Measurements from ENCODE around the gene ITGA2. TPM values are rescaled to one million over a fixed set of nuclear protein-coding genes. Genes with fewer than 3 reads are reported as not detected.

The ITGA2 gene
- total RNA-seq, 2 donors from 2014 or later, result 17.6 to 19.2 TPM

DNA sequence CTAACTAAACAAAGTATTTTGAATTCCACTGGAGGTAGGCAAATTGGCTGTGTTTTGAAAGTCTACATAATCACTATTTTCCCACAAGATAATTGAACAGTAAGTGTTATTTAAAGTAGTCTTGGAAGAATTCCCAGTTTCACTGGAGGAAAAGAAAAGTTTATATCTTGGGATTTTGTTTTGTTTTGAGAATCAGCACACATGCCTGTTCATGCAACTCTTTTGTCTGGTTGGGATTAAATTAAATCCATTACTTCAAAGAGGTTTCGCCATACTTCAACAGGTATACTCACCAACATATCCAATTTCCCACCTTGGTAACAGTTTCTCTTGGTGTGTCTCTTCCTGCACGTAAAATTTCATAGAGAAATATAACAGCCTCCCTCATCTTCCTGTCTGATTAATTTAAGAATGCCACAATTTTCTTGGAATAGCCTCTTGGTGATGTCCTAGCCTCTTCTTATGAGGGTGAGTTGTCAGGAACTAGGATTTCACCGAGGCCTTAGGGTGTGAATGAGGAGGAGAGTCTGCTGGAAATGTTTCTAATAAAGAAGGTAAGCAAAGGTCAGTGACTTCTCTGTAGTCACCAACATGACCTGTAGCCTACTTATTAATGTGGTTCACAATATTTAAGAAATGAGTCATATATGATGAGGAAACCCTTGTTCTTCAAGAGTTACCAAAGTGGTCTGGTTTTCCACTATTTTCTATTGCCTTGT lies 48.1 kb downstream of the ITGA2 start:
- DNase-seq (no peak), ATAC-seq (no peak)
- intact Hi-C loops (cut with DNase I, micrococcal nuclease), result no loop called here

DNA sequence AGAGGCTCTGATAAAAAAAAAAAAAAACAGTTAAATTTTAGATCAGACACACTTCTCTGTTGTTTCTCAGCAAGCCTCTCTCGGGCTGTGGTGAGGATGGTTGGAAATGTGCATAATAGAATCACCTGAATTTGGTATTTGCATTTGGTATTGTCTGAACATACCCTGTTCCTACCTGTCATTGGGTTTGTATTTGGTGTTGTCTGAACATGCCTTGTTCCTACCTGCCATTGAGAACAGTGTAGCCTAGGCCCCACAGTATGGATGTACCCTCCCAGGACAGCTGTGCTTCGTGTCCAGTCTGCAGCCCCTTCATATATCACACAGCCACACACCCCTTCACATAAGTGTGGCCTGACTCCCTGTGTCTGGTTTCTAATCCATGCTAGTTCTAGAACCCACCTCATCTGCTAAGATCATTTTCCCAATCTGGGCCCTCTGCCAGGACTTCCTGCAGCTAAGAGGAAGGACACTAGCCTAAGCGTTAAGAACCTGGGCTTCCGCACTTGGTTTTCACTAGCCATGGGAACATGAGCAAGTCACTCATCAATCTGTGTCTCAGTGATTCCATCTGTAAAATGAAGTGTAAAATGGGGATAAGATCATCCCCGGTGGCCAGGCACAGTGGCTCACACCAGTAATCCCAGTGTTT lies 49.2 kb downstream of the ITGA2 start:
- no peak for DNase-seq
- no peak for ATAC-seq
- intact Hi-C loops (cut with DNase I, micrococcal nuclease), result no loop called here

DNA sequence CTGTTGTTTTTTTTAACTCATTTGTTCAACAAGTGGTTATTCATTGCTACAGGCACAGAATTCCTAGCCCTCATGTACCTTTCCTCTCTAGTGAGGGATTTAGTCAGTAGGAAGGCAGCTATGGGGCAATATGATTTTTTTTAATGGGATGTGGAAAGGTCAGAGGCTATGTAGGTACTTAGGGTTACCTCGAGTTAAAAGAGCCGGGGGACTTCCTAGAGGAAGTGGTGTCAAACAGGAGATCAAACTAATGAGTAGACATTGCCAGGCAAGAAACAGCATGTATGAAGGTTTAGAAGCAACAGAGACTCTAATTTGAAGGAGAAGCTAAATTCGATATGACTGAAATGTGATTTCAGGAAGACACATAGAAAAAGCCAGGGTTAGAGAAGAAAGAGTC lies 50.7 kb downstream of the ITGA2 start:
- ATAC-seq (no peak), DNase-seq (no peak)
- intact Hi-C loops (cut with DNase I, micrococcal nuclease), result no loop called here

DNA sequence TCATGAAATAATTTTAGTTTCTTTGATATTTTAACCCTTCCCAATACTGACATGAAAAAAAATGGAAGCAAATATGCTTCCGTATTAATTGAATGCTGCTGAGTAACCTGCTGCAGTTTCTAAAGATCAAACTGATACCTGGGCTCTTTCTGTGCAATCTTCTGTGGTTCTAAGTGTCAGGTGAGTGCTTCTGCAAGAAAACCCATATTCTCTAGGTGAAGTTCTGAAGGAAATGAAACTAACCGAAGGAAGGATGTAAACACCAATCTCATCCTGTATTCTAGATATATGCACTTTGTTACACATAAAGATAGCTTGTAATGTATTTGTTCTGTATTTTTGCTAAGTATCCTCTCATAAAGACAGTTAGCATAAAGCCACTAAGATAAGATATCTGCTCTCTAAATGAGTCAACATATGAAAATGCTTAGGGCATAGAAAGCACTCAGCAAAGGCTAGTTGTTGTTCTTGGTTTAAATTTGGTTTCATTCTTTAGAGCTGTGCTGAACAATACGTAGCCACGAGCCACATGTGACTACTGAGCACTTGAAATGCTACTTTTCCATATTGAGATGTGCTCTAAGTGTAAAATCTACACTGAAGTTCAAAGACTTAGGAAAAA lies 52.0 kb downstream of the ITGA2 start:
- DNase-seq (no peak), ATAC-seq (no peak)
- intact Hi-C loops (cut with DNase I, micrococcal nuclease), result no loop called here

DNA sequence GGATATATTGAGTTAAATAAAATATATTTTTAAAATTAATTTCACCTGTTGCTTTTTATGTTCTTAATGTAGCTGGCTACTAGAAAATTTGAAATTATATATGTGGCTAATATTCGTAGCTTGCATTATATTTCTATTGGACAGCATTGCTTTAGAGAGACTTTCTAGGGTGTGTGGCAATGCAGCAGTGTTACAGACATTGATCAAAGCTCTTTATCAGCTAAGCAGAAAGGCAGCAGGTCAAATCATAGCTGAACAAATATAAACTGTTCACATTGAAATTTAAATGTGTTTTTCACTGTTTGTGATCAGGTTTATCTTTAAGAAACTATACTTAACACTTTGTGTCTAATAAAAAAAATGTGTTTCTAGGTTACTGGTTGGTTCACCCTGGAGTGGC lies 52.6 kb downstream of the ITGA2 start:
- DNase-seq, result no peak
- no peak for ATAC-seq
- intact Hi-C loops (cut with DNase I, micrococcal nuclease), result no loop called here

DNA sequence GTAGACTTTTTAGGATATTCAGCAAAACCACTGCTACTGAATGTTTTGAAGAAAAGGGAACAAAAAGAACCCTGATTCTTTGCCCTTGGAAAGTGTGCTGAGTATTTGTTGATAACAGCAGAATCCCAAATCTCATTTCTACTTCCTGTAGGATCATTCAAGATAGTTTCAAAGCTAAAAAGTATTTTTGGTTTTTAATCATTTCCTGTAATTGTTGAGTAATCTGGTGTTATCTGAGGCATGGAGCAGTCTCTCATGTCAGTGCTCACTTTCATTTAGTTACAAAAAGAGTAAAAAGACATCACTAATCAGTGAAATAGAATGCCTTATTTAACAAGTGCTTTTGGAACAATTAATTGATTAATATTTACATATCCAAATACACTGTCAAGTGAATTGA lies 56.1 kb downstream of the ITGA2 start:
- no peak for DNase-seq
- intact Hi-C loops (cut with DNase I, micrococcal nuclease), result no loop called here
- ATAC-seq, result no peak

DNA sequence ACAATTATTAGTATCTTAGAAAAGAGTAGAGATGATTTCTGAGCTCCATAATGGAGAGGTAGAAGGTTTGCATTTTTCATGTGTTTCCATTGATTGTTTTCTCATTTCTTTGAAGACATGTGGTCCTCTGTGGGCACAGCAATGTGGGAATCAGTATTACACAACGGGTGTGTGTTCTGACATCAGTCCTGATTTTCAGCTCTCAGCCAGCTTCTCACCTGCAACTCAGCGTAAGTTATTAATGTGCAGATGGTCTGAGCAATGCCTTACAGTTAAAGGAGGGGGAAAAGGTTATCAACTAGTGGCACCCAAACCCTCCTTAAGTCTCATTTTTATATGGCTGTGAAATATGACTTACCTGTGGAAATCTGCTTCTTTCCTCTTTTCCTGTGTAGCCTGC lies 59.1 kb downstream of the ITGA2 start:
- ATAC-seq (no peak), DNase-seq (no peak)
- intact Hi-C loops (cut with DNase I, micrococcal nuclease), result no loop called here

DNA sequence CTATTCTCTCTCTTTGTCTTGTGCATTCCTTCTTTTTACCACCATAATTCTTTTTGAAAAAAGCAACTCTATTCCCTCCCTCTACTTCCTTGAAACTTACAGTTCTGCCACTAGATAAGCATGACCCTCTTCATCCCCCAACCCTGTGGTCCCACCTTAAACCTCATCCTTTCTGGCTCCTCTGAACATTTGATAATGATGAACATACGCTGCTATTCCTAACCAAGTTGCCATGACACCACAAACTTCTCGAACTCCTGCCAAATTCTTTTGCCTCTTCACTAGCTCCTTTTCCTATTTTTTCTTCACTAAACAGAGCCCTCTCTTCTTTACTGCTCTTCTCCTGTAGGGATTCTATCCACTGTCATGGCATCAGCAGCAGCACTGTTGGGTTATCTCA lies 63.3 kb downstream of the ITGA2 start:
- ATAC-seq (no peak), DNase-seq (no peak)
- intact Hi-C loops (cut with DNase I, micrococcal nuclease), result no loop called here

DNA sequence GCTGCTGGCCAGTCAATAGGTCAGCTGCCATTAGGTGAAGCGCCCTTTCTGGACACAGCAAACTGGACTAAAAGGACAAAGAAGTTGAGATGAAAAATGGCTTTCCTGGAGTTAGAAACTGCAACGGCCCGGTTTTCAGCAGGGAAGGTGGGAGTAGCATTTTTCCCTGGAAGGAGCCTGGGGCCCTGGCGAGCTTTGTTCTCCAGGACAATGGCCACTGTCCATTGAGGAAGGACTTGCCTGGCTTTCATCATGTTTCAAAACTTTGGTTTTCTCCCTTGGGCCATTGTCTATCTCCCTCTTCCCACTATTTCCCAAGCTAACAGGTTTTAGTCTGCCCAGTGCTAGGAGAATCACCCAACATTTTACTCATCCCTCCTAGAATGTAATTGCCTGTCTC lies 64.2 kb downstream of the ITGA2 start:
- ATAC-seq (no peak), DNase-seq (no peak)
- intact Hi-C loops (cut with DNase I, micrococcal nuclease), result no loop called here

DNA sequence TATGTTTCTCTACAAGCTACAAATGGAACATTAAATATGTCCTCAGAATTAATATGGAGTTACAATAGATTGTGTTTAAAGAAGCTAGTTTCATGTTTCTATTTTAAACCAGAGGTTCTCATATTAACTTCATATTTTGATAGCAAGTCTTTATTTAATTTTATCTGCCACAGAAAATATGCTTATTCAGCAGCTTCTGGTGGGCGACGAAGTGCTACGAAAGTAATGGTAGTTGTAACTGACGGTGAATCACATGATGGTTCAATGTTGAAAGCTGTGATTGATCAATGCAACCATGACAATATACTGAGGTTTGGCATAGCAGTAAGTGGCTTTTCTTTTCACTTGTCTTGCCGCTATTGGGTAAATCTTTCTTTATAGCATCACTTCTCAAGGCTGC lies 66.2 kb downstream of the ITGA2 start:
- intact Hi-C loops (cut with DNase I, micrococcal nuclease), result no loop called here
- no peak for ATAC-seq
- DNase-seq, result no peak

DNA sequence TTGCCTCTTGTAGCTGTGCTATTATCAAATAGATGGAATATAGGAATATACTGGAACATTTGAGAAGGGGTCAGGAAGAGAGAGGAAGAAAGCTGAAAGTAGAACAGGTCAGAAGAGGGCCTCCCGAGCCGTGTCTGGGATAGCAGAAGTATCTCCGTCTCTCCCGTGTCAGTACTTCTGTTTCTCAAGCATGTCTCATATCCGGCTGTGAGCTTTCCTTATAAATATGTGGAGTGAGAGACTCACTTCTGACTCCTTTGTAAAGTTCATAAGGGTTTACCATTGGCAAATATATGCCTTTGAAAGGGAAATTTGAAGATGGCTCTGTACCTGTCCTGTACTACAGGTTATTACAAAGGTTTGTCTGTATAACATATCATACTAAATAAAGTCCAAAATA lies 70.1 kb downstream of the ITGA2 start:
- ATAC-seq (no peak), DNase-seq (no peak)
- intact Hi-C loops (cut with DNase I, micrococcal nuclease), result no loop called here

DNA sequence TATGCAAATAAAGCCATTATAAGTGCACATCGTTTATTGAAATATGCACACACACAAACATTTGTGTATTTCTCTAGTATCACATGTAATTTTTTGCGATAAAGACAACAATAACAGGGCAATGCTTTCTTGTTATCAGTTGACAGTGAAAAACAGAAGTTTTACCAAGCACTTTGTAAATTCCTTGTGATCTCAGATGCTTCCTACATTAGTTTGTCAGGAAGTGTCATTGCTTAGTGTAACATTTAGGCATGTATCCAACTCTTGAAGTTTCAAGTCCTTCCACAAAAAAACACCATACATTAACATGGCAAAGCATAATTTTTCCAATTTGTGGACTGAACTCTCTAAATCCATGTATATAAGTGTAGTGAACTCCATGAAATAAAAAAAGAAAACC lies 74.0 kb downstream of the ITGA2 start:
- no peak for DNase-seq
- intact Hi-C loops (cut with DNase I, micrococcal nuclease), result no loop called here
- ATAC-seq, result no peak

DNA sequence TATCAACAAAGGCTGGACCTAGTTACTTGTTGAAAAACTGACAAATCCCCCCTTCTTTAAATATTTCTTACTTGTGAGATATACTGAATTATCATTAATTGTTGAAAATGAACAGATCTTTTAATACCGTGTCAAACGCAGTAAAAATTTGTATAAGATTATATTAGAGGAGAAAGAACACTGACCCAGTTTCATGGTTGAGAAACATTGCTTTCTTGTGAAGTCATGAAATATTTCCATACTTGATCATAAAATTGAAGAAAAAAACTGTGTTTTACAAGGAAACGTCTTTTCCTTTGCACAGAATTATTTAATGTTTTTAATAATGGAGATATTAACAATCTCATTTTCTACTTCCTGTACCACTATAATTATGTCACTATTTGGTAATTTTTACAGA lies 74.6 kb downstream of the ITGA2 start:
- intact Hi-C loops (cut with DNase I, micrococcal nuclease), result no loop called here
- DNase-seq (no peak), ATAC-seq (no peak)

DNA sequence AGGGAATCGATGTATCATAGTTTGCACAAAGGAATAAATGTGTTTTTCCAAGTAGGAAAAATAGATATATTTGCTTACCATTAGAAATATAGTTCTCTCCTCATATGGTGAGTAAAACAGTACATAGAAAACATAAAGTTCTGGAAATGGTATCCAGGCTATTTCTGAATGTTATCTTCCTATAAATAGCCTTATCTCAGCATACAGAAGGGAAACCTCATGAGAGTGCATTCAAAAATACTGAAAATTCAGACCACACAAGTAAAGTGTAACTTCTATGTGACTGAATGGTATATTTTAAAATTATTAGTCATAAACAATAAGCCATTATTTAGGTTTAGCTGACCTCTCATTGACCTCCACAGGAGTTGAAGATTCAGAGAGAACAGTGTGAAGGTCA lies 76.9 kb downstream of the ITGA2 start:
- DNase-seq, result no peak
- ATAC-seq, result no peak
- intact Hi-C loops (cut with DNase I, micrococcal nuclease), result no loop called here

DNA sequence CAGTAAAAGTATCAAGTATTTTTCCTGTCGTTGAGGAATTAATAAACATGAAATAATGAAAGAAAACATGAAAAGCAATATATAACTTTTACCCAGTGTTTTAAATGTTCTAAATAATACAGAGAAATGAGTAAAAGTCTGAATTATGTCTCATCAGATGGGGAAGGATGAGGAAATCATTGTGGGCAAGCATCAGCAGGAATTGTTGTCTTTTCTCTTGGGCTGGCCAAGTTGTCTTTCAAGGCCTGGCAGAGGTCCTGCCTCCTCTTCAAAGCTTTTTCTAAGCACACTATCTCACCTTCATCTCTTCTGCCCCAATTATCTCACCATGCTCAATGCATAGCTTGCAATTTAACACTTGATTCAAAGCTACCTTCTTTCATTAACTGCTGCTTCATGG lies 78.5 kb downstream of the ITGA2 start:
- ATAC-seq (no peak), DNase-seq (no peak)
- intact Hi-C loops (cut with DNase I, micrococcal nuclease), result no loop called here

DNA sequence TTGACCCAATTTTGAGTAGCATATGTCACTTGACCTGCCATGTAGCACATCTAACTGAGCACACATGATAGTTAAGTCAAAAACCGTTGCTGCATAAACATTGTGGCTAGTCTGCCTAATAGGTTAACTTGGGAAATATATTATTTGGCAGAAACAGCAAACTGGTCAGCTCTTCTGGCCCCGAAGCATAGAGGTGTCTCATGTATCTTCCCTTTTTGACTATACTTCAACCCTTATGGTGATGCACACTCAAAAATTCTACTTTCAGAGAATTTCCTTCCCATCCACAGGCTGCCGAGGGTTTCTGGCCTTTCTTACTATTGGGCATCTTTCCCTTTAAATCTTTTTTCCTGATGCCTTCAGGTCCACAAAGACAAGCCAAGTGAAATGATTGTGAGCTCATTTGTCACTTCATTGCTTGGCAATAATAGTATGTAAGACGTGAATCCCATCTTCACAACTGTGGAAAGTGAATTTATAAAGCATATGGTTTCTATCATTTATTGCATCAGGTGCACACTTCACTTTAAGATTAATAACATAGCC lies 79.2 kb downstream of the ITGA2 start:
- intact Hi-C loops (cut with DNase I, micrococcal nuclease), result no loop called here
- ATAC-seq, result no peak
- DNase-seq, result no peak

DNA sequence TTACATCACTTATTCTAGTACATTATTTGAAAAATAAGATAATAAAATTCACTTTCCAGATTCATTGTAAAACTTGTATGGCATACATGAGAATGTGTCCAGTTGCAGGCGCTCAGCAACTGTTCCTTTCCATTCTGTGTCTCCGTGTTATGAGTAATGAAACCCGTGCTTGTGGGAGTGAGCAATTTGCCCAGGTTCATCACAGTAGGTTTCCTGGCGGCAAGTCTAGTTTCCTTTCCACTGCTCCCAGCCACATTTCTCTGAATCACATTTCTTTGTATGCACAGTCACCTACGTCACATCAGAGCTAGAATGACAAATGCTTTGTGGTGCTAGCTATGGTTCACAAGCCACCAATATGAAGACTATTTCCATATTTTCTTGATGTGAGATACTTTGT lies 80.5 kb downstream of the ITGA2 start:
- ATAC-seq (no peak), DNase-seq (no peak)
- intact Hi-C loops (cut with DNase I, micrococcal nuclease), result no loop called here

DNA sequence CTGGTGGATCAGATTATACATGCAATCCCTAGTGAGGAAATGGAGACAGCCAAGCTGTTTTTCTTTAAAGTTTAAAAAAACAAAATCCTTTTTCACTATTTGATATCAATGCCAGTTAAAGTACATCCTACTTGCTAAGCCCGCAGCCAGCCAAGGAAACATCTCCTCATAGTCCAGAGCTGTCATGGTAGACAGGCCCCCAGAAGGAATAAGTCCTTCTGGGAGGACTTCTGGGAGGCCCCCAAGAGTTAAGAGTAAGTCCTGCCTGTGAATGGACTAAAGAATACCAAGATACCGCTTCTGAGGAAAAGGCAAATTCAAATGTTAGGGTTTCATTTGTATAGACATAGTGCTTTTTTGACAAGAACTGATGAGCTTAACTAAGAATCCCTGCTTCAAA lies 82.1 kb downstream of the ITGA2 start:
- ATAC-seq (no peak), DNase-seq (no peak)
- intact Hi-C loops (cut with DNase I, micrococcal nuclease), result no loop called here

DNA sequence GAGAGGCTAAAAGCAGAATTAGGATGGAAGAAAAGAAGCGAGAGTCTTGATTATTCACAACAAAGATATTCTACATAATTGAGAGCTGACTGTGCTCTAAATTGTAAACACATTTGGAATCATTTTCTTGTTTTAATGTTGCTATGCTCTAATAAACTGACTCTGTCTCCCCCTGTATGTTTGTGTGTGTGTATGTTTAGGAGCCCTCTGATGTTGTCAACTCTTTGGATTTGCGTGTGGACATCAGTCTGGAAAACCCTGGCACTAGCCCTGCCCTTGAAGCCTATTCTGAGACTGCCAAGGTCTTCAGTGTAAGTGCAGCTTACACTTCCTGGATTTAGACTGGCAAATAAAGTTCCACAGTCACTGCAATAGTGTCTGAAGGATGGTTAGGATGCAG lies 82.6 kb downstream of the ITGA2 start:
- intact Hi-C loops (cut with DNase I, micrococcal nuclease), result no loop called here
- ATAC-seq (no peak), DNase-seq (no peak)

DNA sequence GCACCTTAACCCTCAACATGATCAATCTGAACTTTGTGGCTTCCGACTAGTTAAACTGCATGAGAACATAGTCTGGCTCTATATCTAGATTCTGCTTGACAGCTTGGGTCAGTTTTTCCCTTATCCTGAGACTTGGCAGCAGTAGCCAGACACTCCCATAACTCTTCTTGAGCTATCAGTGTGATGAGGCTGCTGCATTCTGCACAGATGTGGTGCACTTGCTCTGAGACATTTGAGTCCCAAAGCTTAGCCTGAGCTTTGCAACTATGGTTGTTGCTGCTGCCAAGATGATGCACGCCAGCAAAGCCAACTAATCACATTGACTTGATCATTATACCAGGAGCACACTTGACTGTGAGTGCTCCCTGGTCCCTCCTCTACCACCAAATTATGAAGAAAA lies 84.2 kb downstream of the ITGA2 start:
- intact Hi-C loops (cut with DNase I, micrococcal nuclease), result no loop called here
- ATAC-seq, result no peak
- DNase-seq, result no peak

All from left colon (tissue), 2 donors.